Stimulated activated naive CD4-positive, alpha-beta T cell (primary cell): Measurements from ENCODE around the gene PTH2R.
"Not testable (repeated sequence)": the region's sequence is repeated elsewhere in the genome, so short reads cannot be mapped to it uniquely, and the experiment has no call there.

Source experiments
- DNase-seq, 6 experiments: peaks; one replicate each; lab custom pipeline; 2025; lab: John Stamatoyannopoulos, UW

Gene PTH2R

DNA sequence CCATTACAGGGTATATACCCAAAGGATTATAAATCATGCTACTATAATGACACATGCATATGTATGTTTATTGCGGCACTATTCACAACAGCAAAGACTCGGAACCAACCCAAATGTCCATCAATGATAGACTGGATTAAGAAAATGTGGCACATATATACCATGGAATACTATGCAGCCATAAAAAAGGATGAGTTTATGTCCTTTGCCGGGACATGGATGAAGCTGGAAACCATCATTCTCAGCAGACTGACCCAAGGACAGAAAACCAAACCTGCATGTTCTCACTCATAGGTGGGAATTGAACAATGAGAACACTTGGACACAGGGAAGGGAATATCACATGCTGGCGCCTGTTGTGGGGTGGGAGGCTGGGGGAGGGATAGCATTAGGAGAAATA is 9.8 kb upstream of the PTH2R start:
- DNase-seq: not testable (repeated sequence)

DNA sequence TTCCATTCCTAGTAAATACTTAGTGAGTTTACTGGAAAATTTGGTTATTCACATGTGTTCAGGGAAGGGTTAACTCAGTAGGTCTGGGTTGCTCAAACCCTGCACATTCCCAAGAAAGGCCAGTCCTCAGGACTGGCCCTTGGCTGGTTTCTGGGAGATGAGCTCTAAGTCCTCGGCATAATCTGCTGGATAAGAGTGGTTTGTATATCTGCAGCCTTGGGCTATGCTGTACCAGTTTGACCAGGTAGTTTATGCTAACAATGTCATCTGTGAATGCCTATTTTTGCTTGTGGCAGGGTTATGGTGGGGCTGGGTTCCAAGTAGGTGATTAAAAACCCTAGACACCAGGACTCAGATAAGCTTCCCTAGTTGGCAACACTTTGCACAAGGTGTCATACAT is 7.4 kb upstream of the PTH2R start:
- DNase-seq: no peak

DNA sequence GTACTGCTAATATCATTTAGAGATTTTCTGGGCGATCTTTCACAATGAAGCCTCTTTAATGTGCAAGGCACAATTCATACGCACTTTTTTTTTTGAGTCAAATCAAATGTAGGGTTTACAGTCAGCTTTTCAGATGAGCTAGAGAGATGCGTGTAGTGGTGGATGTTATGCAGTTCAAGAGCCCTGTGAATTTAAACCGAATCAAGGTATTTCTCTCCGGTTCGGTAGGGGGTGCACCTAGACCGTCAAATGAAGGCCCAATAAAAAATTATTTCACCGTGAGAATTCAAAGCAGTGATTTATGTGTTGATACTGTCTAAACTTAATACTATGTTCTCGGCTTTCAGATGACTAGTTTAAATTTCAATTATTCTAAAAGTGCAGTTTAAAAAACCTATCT is 1.1 kb downstream of the PTH2R start:
- DNase-seq: no peak

DNA sequence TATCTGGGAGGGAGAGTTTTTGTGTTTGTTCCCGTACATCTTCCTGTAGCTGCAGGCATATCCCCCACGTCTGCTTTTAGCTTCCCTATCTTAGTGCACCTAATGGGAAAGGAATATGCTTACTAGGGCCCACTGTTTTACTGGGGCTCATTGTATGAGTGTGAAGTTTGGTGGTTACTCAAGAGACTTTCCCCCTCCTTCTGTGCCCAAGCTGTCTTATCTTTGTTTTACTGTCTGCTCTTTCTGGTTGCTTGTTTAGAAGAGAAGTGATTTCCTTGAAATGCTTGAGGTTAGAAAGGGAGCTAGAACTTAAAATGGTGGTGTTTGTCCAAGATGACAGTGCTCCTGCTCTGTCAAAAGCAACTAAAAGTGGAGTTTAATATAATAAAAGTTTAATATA is 7.3 kb downstream of the PTH2R start:
- no peak for DNase-seq

DNA sequence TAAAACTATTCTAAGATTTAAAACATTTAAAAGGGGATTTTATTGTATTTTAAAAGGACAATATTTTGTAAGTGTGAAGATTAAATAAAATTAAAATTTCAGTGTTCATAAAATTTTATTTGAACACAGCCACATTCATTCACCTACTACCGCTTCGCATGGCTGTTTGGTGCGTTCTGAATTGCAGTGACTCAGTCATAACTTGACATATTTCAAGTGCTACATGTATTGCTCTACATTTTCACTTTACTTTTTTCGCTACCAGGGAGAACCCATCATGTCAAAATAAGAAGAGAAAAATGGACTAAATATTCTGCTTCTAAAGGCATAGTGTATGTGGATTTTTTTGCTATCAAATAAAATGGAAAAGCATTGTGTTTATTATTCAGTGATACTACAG is 8.7 kb downstream of the PTH2R start:
- no peak for DNase-seq

- no peak for DNase-seq
Measured at GRCh38 chr2:208415897-208416296, 9.3 kb downstream of the PTH2R start.

DNA sequence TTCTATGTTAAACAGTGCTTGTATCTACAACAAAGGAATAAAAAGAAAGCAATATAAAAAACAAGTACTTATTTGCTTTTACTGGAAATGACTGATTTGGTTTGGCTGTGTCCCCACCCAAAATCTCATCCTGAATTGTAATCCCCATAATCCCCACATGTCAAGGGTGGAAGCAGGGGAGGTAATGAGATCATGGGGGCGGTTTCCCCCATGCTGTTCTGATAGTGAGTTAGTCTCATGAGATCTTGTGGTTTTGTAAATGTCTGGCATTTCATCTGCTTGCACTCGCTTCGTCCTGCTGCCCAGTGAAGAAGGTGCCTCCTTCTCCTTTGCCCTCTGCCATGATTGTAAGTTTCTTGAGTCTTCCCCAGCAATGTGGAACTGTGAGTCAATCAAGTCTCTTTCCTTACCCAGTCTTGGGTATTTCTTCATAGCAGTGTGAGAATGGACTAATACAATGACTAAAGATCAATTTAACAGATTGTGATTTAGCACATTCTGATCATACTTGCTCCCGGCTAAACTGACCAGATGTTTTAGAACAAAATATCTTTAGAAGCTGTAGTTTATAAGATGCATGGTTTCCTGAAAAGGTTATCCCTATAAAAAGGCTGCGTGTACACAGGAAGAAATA is 19.9 kb downstream of the PTH2R start:
- DNase-seq: no peak

GRCh38 chr2:208437755-208438154 is 31.2 kb downstream of the PTH2R start:
- no peak for DNase-seq

DNA sequence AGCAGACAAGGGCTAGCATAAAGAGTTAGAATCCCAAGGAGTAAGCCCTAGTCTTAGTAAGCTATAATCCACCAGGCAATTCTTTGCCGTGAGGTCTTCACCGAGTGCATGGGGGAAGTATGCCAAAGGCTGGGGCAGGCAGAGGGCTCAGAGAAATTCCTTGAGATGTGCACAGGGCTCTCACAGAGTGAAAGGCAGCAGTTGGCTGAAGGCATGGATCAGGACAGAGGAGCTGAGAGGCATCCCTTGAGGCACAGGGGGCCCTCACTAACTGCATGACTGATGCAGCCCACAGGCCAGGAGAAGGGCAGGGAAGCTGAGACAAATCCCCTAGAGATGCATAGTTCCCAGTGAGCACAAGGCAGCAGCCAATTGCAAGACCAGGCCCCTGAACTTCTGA is 34.1 kb downstream of the PTH2R start:
- no peak for DNase-seq

DNA sequence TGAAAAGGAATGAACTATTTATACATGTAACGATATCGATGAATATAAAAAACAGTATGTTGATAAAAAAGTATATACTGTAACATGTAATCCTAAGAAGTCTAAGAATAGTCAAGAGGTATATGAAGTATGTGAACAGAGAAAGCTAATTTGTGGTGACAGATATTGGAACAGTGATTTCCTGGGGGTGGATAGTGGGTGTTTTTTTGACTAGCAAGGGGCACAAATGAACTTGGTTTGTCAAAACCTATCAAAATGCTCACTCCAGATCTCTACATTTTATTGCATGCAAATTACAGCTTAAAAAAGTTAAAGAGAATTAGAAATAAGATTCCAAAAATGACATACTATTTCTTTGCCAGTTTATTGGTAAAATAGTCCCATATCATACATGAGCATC is 35.4 kb downstream of the PTH2R start:
- no peak for DNase-seq

DNA sequence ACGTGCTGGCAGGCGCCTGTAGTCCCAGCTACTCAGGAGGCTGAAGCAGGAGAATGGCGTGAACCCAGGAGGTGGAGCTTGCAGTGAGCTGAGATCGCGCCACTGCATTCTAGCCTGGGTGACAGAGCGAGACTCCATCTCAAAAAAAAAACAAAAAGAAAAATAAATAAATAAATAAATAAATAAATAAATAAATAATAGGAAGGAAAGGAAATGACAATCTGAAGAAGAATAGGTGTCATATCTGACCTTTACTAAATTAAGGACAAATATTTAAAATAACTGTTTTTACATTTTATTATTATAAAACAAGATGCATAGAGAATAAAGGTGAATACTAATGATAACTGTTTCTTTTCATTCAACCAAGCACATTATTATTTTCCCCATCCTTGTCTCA is 40.9 kb downstream of the PTH2R start:
- not testable (repeated sequence) for DNase-seq

DNA sequence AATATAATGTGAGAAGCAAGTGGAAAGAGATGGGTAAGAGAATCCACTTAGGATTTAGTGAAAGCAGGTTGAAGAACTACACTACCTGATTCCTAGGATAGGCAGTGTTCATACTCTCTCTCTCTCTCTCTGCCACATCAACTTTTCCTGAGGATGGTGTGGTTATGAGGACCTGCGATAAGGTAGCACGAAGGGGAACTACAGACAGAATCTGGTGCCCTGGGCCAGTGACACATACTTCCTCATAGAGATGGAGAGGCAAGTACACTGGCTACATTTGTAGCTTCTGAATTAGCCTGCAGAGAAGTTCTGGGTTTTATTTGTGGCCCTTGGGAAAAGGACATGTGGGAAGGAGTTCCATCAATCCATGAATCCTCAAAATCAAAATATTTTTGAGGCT is 44.5 kb downstream of the PTH2R start:
- DNase-seq: no peak

DNA sequence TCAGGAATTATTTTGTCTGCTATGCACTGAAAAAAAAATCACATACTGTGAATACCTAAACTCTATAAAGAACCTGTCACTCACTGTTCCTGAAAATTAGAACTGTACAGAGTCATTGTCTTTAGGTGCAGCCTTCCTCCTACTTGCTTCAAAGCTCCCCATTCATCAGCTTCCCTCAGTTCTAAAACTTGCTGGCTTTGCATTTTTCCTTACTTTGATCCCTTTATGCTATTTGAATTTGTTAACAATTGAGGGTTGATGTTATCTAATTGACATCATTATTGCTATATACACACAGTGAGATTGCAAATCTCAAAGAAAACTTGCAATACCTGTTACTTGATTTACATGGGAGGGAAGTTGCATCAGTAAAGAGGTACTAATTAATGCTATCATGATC is 48.3 kb downstream of the PTH2R start:
- DNase-seq: no peak

DNA sequence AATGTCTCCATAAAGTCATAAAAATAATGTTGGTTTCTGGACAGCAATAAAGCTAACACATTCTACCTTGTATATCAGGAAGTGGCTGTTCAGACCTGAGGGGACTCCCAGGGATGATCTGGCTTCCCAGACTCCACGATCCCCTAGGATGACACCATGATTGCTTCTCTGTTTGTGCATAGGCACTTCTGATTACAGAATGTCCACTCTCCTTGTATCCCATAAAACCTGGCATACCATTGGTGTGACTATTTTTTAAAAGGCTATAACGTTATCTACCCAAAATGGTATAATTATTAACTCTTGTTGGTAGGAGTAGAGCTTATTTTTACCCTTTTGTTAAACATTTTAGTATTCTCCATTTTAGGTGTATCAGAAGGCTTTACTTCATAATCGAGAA is 57.1 kb downstream of the PTH2R start:
- DNase-seq: no peak

GRCh38 chr2:208464205-208464604 is 57.6 kb downstream of the PTH2R start:
- no peak for DNase-seq

- DNase-seq: no peak
Measured at GRCh38 chr2:208466151-208466919, 59.7 kb downstream of the PTH2R start.

GRCh38 chr2:208466920-208467298 is 60.3 kb downstream of the PTH2R start:
- no peak for DNase-seq

DNA sequence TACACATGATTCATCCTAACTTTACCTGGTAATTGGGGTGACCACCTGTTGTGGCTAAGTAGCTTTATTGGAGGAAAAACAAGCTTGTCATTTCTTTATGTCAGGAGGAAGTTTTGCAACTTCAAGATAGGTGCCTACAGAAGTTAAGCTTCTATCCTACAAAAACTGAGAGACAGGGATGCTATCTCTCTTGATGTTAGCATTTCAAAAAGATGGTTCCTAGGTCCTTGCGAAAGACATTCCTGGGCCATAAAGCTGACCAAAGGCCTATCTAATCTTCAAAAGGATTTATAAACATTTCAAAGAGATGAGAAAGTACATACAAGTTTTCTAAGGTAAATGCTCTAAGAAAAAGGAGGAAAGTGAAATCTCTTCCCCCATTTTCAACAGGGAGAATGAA is 61.0 kb downstream of the PTH2R start:
- DNase-seq: no peak

GRCh38 chr2:208477741-208478140 is 71.1 kb downstream of the PTH2R start:
- DNase-seq: no peak

DNA sequence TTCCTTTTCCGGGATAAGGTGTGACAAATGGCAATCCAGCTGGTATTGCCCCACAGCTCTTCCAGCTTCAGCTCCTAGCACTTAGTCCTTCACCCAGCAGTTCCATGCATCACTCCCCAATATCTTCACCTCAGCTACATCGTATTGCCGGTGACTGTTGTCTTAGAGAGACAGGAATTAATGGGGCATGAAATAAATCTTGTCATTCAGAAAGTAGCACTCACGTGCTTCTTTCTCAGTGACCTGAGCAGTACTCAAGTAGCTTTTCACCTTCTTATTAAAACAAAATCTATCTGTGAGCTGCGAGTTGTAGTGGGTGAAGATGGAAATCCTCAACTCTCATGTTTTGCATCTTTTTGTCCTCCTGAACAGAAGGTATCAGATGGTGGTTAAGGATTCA is 72.8 kb downstream of the PTH2R start:
- DNase-seq: no peak

DNA sequence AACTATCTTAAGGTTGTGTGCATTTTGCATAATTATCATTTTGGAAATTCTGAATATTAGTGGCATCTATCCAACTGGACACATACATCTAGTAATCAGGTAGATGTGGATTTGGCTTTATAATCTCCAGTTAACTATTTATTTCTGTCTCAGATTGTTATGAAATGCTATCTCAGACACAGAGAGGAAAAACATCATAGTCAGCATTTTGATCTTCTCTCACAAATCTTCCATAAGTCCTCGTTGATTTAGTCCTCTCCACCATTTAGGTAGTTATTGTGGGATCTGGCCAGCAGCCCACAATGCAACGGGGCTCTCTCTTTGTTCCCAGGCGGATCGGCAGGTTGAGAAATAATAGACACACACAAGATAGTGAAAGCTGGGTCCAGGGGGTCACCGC is 75.4 kb downstream of the PTH2R start:
- not testable (repeated sequence) for DNase-seq

- not testable (repeated sequence) for DNase-seq
Measured at GRCh38 chr2:208482453-208483015, 75.9 kb downstream of the PTH2R start.

GRCh38 chr2:208485390-208485789 is 78.8 kb downstream of the PTH2R start:
- DNase-seq: no peak
